ENCODE results near the gene PPM1F. TPM values are rescaled to one million over a fixed set of nuclear protein-coding genes. Genes with fewer than 3 reads are reported as not detected.

The PPM1F gene, protein sequence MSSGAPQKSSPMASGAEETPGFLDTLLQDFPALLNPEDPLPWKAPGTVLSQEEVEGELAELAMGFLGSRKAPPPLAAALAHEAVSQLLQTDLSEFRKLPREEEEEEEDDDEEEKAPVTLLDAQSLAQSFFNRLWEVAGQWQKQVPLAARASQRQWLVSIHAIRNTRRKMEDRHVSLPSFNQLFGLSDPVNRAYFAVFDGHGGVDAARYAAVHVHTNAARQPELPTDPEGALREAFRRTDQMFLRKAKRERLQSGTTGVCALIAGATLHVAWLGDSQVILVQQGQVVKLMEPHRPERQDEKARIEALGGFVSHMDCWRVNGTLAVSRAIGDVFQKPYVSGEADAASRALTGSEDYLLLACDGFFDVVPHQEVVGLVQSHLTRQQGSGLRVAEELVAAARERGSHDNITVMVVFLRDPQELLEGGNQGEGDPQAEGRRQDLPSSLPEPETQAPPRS
- 17.8 TPM for polyA plus RNA-seq (2013, experiment 1 of 2)
- polyA plus RNA-seq (2013, experiment 2 of 2) = 16.6 TPM

GRCh38 chr22:21952586-21953571 lies at the start of gene PPM1F:
PPM1F (minus strand) TSS chr22:21952848; CDS start chr22:21946048, 6,800 bp downstream.
- no peak within 1 kb of the TSS for H3K27ac ChIP-seq (replicated peaks; ENCODE audit: low read length)
- WGBS, 2 donors (ENCODE audit: extremely low coverage in 2 of 2, insufficient read length in 2 of 2, insufficient replicate concordance in 1 of 2) = no CpG with 5 or more reads among the region's 58 CpGs

GRCh38 chr22:22001664-22002525 lies 49.2 kb upstream of the PPM1F start:
- no peak overlapping the region for H2BK15ac ChIP-seq (ENCODE audit: low read length)
- no peaks in the 10 kb centered on the region for H3K79me1 ChIP-seq (ENCODE audit: low read depth, low read length)
- H3K23ac ChIP-seq (ENCODE audit: low read depth, low read length, poor library complexity) = no peak overlapping the region
- H2AFZ ChIP-seq (ENCODE audit: low read length) = no peak overlapping the region
- no peaks in the 10 kb centered on the region for H3K4me1 ChIP-seq (ENCODE audit: control insufficient read depth in 2 of 2, insufficient read depth in 1 of 2, low read depth in 1 of 2, low read length in 2 of 2)
- no peak overlapping the region for H4K8ac ChIP-seq (ENCODE audit: low read depth, low read length)
- H2BK12ac ChIP-seq (ENCODE audit: low read length) = no peak overlapping the region
- H3K9me3 ChIP-seq (replicated peaks in 1 of 2; ENCODE audit: control insufficient read depth in 2 of 2, insufficient read depth in 1 of 2, low read depth in 1 of 2, low read length in 2 of 2) = no peaks in the 10 kb centered on the region
- H3K4me3 ChIP-seq (ENCODE audit: low read length in 2 of 2) = no peak overlapping the region
- H3K4me2 ChIP-seq (ENCODE audit: insufficient read depth, low read length, poor library complexity, severe bottlenecking) = no peak overlapping the region
- no peak overlapping the region for H3K14ac ChIP-seq (ENCODE audit: low read length)
- H3K4ac ChIP-seq (ENCODE audit: low read length) = no peak overlapping the region
- H3K18ac ChIP-seq (ENCODE audit: low read length) = no peak overlapping the region
- WGBS, 2 donors (ENCODE audit: extremely low coverage in 2 of 2, insufficient read length in 2 of 2, insufficient replicate concordance in 1 of 2) = no CpG with 5 or more reads among the region's 2 CpGs
- no peak overlapping the region for H2AK5ac ChIP-seq (ENCODE audit: low read depth, low read length)
- peaks cover 0 to 43% (median 10%) of the 10 kb centered on the region in 3 experiments for H3K27me3 ChIP-seq (ENCODE audit: control insufficient read depth in 3 of 3, insufficient read depth in 3 of 3, low read depth in 1 of 3, low read length in 3 of 3)
- no peak overlapping the region for H3K27ac ChIP-seq (replicated peaks; ENCODE audit: low read length)
- no peak overlapping the region for H2BK5ac ChIP-seq (ENCODE audit: low read length)
- no peak overlapping the region for H3K9ac ChIP-seq (ENCODE audit: low read depth, low read length, poor library complexity)
- no peaks in the 10 kb centered on the region for H3K36me3 ChIP-seq (replicated peaks in 1 of 2; ENCODE audit: control insufficient read depth in 2 of 2, insufficient read depth in 2 of 2, low read length in 2 of 2)
- H4K91ac ChIP-seq (ENCODE audit: low read depth, low read length, poor library complexity) = no peak overlapping the region
- no peak for DNase-seq (ENCODE audit: low spot score)
- H2BK120ac ChIP-seq (ENCODE audit: low read depth, low read length) = no peak overlapping the region

More at GRCh38 chr22:21952586-21953571, at the start of gene PPM1F:
- Histone ChIP-seq H3K79me1 (ENCODE audit: low read depth, low read length) (no peaks in the 10 kb centered on the region), H2BK15ac (ENCODE audit: low read length) (no peak within 1 kb of the TSS), H4K91ac (ENCODE audit: low read depth, low read length, poor library complexity) (no peak within 1 kb of the TSS), H3K4ac (ENCODE audit: low read length) (peak within 1 kb of the TSS; percentile 76), H2AK5ac (ENCODE audit: low read depth, low read length) (peak within 1 kb of the TSS; percentile 95), H4K8ac (ENCODE audit: low read depth, low read length) (no peak within 1 kb of the TSS), H2BK120ac (ENCODE audit: low read depth, low read length) (no peak within 1 kb of the TSS), H3K14ac (ENCODE audit: low read length) (peak within 1 kb of the TSS; percentile 89), H2BK5ac (ENCODE audit: low read length) (peak within 1 kb of the TSS; percentile 75), H2AFZ (ENCODE audit: low read length) (peak within 1 kb of the TSS; percentile 81), H3K27me3 (ENCODE audit: control insufficient read depth in 3 of 3, insufficient read depth in 3 of 3, low read depth in 1 of 3, low read length in 3 of 3) (peaks cover 0 to 4% (median 0%) of the 10 kb centered on the region in 3 experiments), H2BK12ac (ENCODE audit: low read length) (no peak within 1 kb of the TSS), H3K4me3 (ENCODE audit: low read length in 2 of 2) (peak within 1 kb of the TSS; percentile 88 to 91), H3K4me2 (ENCODE audit: insufficient read depth, low read length, poor library complexity, severe bottlenecking) (peak within 1 kb of the TSS; percentile 86), H3K23ac (ENCODE audit: low read depth, low read length, poor library complexity) (peak within 1 kb of the TSS; percentile 100), H3K9me3 (replicated peaks in 1 of 2; ENCODE audit: control insufficient read depth in 2 of 2, insufficient read depth in 1 of 2, low read depth in 1 of 2, low read length in 2 of 2) (peaks cover 0 to 4% of the 10 kb centered on the region in 2 donors), H3K9ac (ENCODE audit: low read depth, low read length, poor library complexity) (peak within 1 kb of the TSS; percentile 99), H3K4me1 (ENCODE audit: control insufficient read depth in 2 of 2, insufficient read depth in 1 of 2, low read depth in 1 of 2, low read length in 2 of 2) (peaks cover 5 to 6% of the 10 kb centered on the region in 2 donors), H3K18ac (ENCODE audit: low read length) (peak within 1 kb of the TSS; percentile 99), H3K36me3 (replicated peaks in 1 of 2; ENCODE audit: control insufficient read depth in 2 of 2, insufficient read depth in 2 of 2, low read length in 2 of 2) (peaks cover 0 to 2% of the 10 kb centered on the region in 2 donors)
- DNase-seq (ENCODE audit: low spot score) = peak; percentile 86

GRCh38 chr22:21998595-21999247 lies 46.1 kb upstream of the PPM1F start:
- H2BK15ac ChIP-seq (ENCODE audit: low read length) = no peak overlapping the region
- no peaks in the 10 kb centered on the region for H3K9me3 ChIP-seq (replicated peaks in 1 of 2; ENCODE audit: control insufficient read depth in 2 of 2, insufficient read depth in 1 of 2, low read depth in 1 of 2, low read length in 2 of 2)
- H3K27me3 ChIP-seq (ENCODE audit: control insufficient read depth in 3 of 3, insufficient read depth in 3 of 3, low read depth in 1 of 3, low read length in 3 of 3) = peaks cover 0 to 67% (median 12%) of the 10 kb centered on the region in 3 experiments
- no peak for DNase-seq (ENCODE audit: low spot score)
- no peak overlapping the region for H4K8ac ChIP-seq (ENCODE audit: low read depth, low read length)
- H2BK5ac ChIP-seq (ENCODE audit: low read length) = no peak overlapping the region
- WGBS, 2 donors (ENCODE audit: extremely low coverage in 2 of 2, insufficient read length in 2 of 2, insufficient replicate concordance in 1 of 2) = no CpG with 5 or more reads among the region's 7 CpGs
- no peak overlapping the region for H2AK5ac ChIP-seq (ENCODE audit: low read depth, low read length)
- H3K4me2 ChIP-seq (ENCODE audit: insufficient read depth, low read length, poor library complexity, severe bottlenecking) = no peak overlapping the region
- H3K14ac ChIP-seq (ENCODE audit: low read length) = no peak overlapping the region
- no peak overlapping the region for H2BK120ac ChIP-seq (ENCODE audit: low read depth, low read length)
- H2BK12ac ChIP-seq (ENCODE audit: low read length) = no peak overlapping the region
- no peaks in the 10 kb centered on the region for H3K79me1 ChIP-seq (ENCODE audit: low read depth, low read length)
- H3K9ac ChIP-seq (ENCODE audit: low read depth, low read length, poor library complexity) = no peak overlapping the region
- no peaks in the 10 kb centered on the region for H3K4me1 ChIP-seq (ENCODE audit: control insufficient read depth in 2 of 2, insufficient read depth in 1 of 2, low read depth in 1 of 2, low read length in 2 of 2)
- H3K18ac ChIP-seq (ENCODE audit: low read length) = no peak overlapping the region
- H3K27ac ChIP-seq (replicated peaks; ENCODE audit: low read length) = no peak overlapping the region
- H3K23ac ChIP-seq (ENCODE audit: low read depth, low read length, poor library complexity) = no peak overlapping the region
- H3K4me3 ChIP-seq (ENCODE audit: low read length in 2 of 2) = no peak overlapping the region
- H3K36me3 ChIP-seq (replicated peaks in 1 of 2; ENCODE audit: control insufficient read depth in 2 of 2, insufficient read depth in 2 of 2, low read length in 2 of 2) = no peaks in the 10 kb centered on the region
- no peak overlapping the region for H3K4ac ChIP-seq (ENCODE audit: low read length)
- H2AFZ ChIP-seq (ENCODE audit: low read length) = no peak overlapping the region
- H4K91ac ChIP-seq (ENCODE audit: low read depth, low read length, poor library complexity) = no peak overlapping the region

Measured in neuronal stem cell (in vitro differentiated cells).